ENCODE measurements around the gene DBN1. TPM values are rescaled to one million over a fixed set of nuclear protein-coding genes. Genes with fewer than 3 reads are reported as not detected.
A peak's percentile ranks its signal among the peaks of the same experiment; 100 is the strongest.

DBN1 gene
- total and polyA plus RNA-seq, 2 donors (not counting 1 experiment from before 2014, with no cell fraction given) = 96.4 to 138 TPM

DNA sequence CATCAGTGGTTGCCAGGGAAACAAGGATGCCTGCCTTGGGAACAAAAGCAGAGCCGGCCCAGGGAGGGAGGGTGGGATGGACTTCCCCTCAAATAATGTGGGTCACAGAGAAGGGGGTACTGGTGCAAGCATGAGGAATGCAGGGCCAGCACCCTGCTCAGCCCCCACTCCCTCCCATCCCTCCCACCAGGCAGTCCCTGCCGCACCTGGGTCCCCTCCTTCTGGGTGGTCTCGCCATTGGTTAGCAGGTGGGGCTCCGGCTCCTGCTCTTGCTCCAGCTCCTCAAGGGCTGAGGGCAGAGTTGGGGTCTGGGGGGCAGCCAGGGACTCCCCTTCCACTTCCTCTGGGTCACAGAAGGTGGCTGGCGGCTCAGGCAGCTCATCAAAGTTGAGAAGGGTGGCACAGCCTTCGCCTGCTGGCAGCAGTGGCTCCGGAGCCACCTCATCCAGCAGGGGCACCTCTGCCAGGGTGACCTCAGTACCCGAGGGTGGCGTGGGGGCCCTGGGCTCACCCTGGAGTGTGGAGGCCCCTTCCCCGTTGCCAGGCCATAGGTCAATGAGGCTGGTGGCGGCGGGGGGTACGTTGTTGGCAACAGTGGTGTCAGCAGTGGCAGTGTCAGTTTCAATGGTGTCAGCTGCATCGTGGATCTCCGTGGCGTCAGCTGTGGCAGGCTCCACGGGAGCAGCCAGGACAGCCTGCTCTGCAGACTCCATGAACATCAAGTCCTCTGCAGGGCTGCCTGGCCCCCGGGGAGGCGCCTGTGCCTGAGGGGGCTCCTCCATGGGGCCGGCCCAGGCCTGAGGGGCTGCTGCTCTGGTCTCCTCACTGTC is 15.4 kb downstream of the DBN1 start:
- Histone ChIP-seq H3K9me3 (ENCODE audit: control insufficient read depth, insufficient read depth, low read depth, low read length) (no peaks in the 10 kb centered on the region), H3K4me1 (ENCODE audit: control insufficient read depth, extremely low read depth, insufficient read depth, low read length) (peaks cover 12% of the 10 kb centered on the region), H4K20me1 (ENCODE audit: control insufficient read depth, extremely low read depth, insufficient read depth, low read length) (no peaks in the 10 kb centered on the region), H3K27me3 (ENCODE audit: control insufficient read depth, insufficient read depth, low read length) (no peaks in the 10 kb centered on the region), H2AFZ (ENCODE audit: low read length) (no peak overlapping the region), H3K36me3 (ENCODE audit: control insufficient read depth, insufficient read depth, low read length) (peaks cover 28% of the 10 kb centered on the region), H3K27ac (ENCODE audit: insufficient read depth, low read length) (peak overlapping the region; percentile 85), H3K4me3 (replicated peaks in 1 of 4; ENCODE audit: control extremely low read depth in 1 of 4, insufficient read depth in 1 of 4, low read depth in 3 of 4, low read length in 4 of 4) (no peak overlapping the region), H3K9ac (ENCODE audit: insufficient read depth, low read length) (peak overlapping the region; percentile 18), H3K4me2 (ENCODE audit: extremely low read depth, insufficient read depth, low read length) (no peak overlapping the region), H3K79me2 (ENCODE audit: control insufficient read depth, insufficient read depth, low read length) (no peaks in the 10 kb centered on the region)
- no peak for DNase-seq (ENCODE audit: low read depth in 2 of 2)
- no peak for TF ChIP-seq EZH2 (IDR thresholded peaks at IDR 0.05; ENCODE audit: low read length, missing control alignments)
- TF ChIP-seq CTCF (conservative IDR thresholded peaks at IDR 0.05 in 1 of 2, IDR thresholded peaks at IDR 0.05 in 1 of 2; ENCODE audit: low read depth in 1 of 2, low read length in 2 of 2) = no peak

DNA sequence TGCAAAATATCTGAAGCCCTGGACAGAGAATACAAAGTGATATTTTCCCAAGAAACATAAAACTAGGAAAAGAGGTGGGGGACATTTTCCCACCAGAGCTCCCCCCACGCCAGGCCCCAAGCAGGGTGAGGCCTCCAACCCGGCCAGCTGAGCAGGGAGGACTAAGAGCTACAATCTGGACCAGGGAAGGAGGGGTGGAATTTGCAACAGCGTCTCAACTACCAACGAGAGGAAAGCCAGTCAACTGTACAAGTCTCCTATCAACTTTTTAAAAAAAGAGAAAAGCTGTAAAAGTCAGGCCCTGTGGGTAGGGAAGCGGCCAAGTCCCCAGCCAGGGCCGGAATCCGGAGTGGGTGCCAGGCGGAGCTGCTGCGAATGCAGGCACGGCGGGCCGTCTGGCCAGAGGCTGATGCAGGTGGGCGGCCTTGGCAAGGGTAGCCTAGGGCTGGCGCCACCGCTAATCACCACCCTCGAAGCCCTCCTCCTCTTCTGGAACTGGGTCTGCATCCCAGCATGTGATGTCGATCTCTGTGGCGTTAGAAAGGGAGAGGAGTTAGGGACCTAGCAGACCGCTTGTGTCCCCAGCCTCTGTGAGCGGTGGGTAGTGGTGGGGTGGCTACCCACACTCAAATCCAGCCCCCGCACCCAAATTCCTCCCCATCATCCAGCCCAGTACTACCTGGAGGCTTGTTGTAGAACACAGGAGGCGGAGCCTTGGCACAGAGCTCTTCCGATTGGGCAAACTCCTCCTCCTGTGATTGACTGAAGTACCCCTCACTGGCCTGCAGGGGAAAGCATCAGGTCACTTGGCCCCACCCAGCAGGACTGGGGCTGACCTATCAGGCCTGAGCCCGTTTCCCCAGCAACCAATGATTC is 16.2 kb downstream of the DBN1 start:
- Histone ChIP-seq H3K4me1 (ENCODE audit: control insufficient read depth, extremely low read depth, insufficient read depth, low read length) (peaks cover 12% of the 10 kb centered on the region), H3K79me2 (ENCODE audit: control insufficient read depth, insufficient read depth, low read length) (no peaks in the 10 kb centered on the region), H3K9me3 (ENCODE audit: control insufficient read depth, insufficient read depth, low read depth, low read length) (no peaks in the 10 kb centered on the region), H3K9ac (ENCODE audit: insufficient read depth, low read length) (no peak overlapping the region), H3K4me3 (replicated peaks in 1 of 4; ENCODE audit: control extremely low read depth in 1 of 4, insufficient read depth in 1 of 4, low read depth in 3 of 4, low read length in 4 of 4) (no peak overlapping the region), H3K27ac (ENCODE audit: insufficient read depth, low read length) (peak overlapping the region; percentile 6), H3K27me3 (ENCODE audit: control insufficient read depth, insufficient read depth, low read length) (no peaks in the 10 kb centered on the region), H2AFZ (ENCODE audit: low read length) (no peak overlapping the region), H3K4me2 (ENCODE audit: extremely low read depth, insufficient read depth, low read length) (no peak overlapping the region), H3K36me3 (ENCODE audit: control insufficient read depth, insufficient read depth, low read length) (peaks cover 27% of the 10 kb centered on the region), H4K20me1 (ENCODE audit: control insufficient read depth, extremely low read depth, insufficient read depth, low read length) (no peaks in the 10 kb centered on the region)
- peak; percentile 50 to 68 for TF ChIP-seq CTCF (conservative IDR thresholded peaks at IDR 0.05 in 1 of 2, IDR thresholded peaks at IDR 0.05 in 1 of 2; ENCODE audit: low read depth in 1 of 2, low read length in 2 of 2)
- no peak for TF ChIP-seq EZH2 (IDR thresholded peaks at IDR 0.05; ENCODE audit: low read length, missing control alignments)
- peak; percentile 97 for DNase-seq (ENCODE audit: low read depth in 2 of 2)

DNA sequence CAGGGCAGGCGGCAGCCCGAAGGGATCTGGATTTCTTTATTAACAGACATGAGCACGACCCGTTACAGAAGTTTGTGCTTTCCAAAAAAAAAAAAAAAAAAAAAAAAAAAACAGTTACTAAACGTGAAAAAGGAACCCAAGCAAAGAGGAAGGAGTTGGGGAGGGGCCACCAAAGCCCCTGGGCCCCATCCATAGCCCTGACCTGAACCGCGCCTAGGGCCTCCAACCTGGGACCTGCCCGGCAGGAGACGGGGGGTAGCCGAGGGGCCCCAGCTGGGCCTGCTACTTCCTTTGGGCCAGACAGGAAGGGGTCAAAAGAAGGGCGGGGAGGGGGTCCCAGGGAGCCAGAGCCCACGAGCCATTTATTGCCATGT is 16.9 kb downstream of the DBN1 start:
- H3K36me3 ChIP-seq (ENCODE audit: control insufficient read depth, insufficient read depth, low read length) = peaks cover 27% of the 10 kb centered on the region
- no peaks in the 10 kb centered on the region for H3K79me2 ChIP-seq (ENCODE audit: control insufficient read depth, insufficient read depth, low read length)
- H3K9ac ChIP-seq (ENCODE audit: insufficient read depth, low read length) = no peak overlapping the region
- H3K4me3 ChIP-seq (replicated peaks in 1 of 4; ENCODE audit: control extremely low read depth in 1 of 4, insufficient read depth in 1 of 4, low read depth in 3 of 4, low read length in 4 of 4) = no peak overlapping the region
- DNase-seq (ENCODE audit: low read depth in 2 of 2) = no peak
- TF ChIP-seq CTCF (conservative IDR thresholded peaks at IDR 0.05 in 1 of 2, IDR thresholded peaks at IDR 0.05 in 1 of 2; ENCODE audit: low read depth in 1 of 2, low read length in 2 of 2) (no peak), EZH2 (IDR thresholded peaks at IDR 0.05; ENCODE audit: low read length, missing control alignments) (no peak)
- H3K9me3 ChIP-seq (ENCODE audit: control insufficient read depth, insufficient read depth, low read depth, low read length) = no peaks in the 10 kb centered on the region
- H4K20me1 ChIP-seq (ENCODE audit: control insufficient read depth, extremely low read depth, insufficient read depth, low read length) = no peaks in the 10 kb centered on the region
- H2AFZ ChIP-seq (ENCODE audit: low read length) = no peak overlapping the region
- no peaks in the 10 kb centered on the region for H3K27me3 ChIP-seq (ENCODE audit: control insufficient read depth, insufficient read depth, low read length)
- no peak overlapping the region for H3K4me2 ChIP-seq (ENCODE audit: extremely low read depth, insufficient read depth, low read length)
- peaks cover 12% of the 10 kb centered on the region for H3K4me1 ChIP-seq (ENCODE audit: control insufficient read depth, extremely low read depth, insufficient read depth, low read length)
- no peak overlapping the region for H3K27ac ChIP-seq (ENCODE audit: insufficient read depth, low read length)

Data from fibroblast of lung (primary cell).